ENCODE data around the gene FOLR3. TPM values are rescaled to one million over a fixed set of nuclear protein-coding genes. Genes with fewer than 3 reads are reported as not detected.

Gene FOLR3
- total and polyA plus RNA-seq, 9 of the 15 experiments (the other 6 are each of a cell fraction or from before 2014, with no cell fraction given) = not detected

DNA sequence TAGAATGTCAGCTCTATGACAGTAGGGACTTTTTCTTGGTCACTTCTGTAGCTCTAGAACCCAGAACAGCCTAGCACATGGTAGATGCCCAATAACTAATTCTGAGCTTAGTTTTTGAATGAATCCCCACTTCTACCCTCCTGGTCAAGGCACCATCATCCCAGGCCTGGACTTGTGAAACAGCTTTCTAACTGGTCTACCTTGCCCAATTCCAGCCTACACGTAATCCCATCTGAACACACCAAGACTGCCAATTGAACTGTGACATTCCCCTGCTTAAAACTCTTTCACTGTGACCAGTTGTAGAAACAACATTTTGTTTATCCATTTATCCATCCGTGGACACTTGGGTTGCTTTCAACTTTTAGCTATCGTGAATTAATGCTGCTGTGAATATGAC is 6.1 kb upstream of the FOLR3 start:
- H3K9me1 ChIP-seq (ENCODE audit: control insufficient read depth, insufficient read depth, low read length) = no peaks in the 10 kb centered on the region
- no peak overlapping the region for H3K9ac ChIP-seq (ENCODE audit: insufficient read depth in 1 of 2, low read depth in 2 of 2, low read length in 2 of 2)
- H4K20me1 ChIP-seq (replicated peaks; ENCODE audit: control insufficient read depth, insufficient read depth, low read length) = no peaks in the 10 kb centered on the region
- DNase-seq (ENCODE audit: extremely low read depth in 1 of 4, low spot score in 3 of 4) (no peak), ATAC-seq (no peak), FAIRE-seq (no peak)
- TF ChIP-seq, protein P1, sequence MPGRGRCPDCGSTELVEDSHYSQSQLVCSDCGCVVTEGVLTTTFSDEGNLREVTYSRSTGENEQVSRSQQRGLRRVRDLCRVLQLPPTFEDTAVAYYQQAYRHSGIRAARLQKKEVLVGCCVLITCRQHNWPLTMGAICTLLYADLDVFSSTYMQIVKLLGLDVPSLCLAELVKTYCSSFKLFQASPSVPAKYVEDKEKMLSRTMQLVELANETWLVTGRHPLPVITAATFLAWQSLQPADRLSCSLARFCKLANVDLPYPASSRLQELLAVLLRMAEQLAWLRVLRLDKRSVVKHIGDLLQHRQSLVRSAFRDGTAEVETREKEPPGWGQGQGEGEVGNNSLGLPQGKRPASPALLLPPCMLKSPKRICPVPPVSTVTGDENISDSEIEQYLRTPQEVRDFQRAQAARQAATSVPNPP (IDR thresholded peaks at IDR 0.05; ENCODE audit: borderline replicate concordance, insufficient read depth, insufficient read length) = no peak
- TF ChIP-seq, protein P2, sequence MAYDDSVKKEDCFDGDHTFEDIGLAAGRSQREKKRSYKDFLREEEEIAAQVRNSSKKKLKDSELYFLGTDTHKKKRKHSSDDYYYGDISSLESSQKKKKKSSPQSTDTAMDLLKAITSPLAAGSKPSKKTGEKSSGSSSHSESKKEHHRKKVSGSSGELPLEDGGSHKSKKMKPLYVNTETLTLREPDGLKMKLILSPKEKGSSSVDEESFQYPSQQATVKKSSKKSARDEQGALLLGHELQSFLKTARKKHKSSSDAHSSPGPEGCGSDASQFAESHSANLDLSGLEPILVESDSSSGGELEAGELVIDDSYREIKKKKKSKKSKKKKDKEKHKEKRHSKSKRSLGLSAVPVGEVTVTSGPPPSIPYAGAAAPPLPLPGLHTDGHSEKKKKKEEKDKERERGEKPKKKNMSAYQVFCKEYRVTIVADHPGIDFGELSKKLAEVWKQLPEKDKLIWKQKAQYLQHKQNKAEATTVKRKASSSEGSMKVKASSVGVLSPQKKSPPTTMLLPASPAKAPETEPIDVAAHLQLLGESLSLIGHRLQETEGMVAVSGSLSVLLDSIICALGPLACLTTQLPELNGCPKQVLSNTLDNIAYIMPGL (CRISPR knock-in tag; IDR thresholded peaks at IDR 0.05) = no peak
- TF ChIP-seq, protein P3, sequence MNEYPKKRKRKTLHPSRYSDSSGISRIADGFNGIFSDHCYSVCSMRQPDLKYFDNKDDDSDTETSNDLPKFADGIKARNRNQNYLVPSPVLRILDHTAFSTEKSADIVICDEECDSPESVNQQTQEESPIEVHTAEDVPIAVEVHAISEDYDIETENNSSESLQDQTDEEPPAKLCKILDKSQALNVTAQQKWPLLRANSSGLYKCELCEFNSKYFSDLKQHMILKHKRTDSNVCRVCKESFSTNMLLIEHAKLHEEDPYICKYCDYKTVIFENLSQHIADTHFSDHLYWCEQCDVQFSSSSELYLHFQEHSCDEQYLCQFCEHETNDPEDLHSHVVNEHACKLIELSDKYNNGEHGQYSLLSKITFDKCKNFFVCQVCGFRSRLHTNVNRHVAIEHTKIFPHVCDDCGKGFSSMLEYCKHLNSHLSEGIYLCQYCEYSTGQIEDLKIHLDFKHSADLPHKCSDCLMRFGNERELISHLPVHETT (CRISPR knock-in tag; conservative IDR thresholded peaks at IDR 0.05 in 1 of 2, IDR thresholded peaks at IDR 0.05 in 1 of 2) = no peak
- TF ChIP-seq, protein P4, sequence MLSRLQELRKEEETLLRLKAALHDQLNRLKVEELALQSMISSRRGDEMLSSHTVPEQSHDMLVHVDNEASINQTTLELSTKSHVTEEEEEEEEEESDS (CRISPR knock-in tag; IDR thresholded peaks at IDR 0.05) = no peak
- no peak for TF ChIP-seq SREBF1 (IDR thresholded peaks at IDR 0.05; ENCODE audit: borderline replicate concordance, low read depth, low read length)
- no peak for TF ChIP-seq SIN3B (IDR thresholded peaks at IDR 0.05; ENCODE audit: low read depth)
- TF ChIP-seq MCM5 (IDR thresholded peaks at IDR 0.05; ENCODE audit: low read depth) = no peak
- no peak for TF ChIP-seq HOXB6 (CRISPR knock-in tag; IDR thresholded peaks at IDR 0.05; ENCODE audit: borderline replicate concordance)
- TF ChIP-seq FUS (optimal IDR thresholded peaks at IDR 0.05; ENCODE audit: low read depth, low read length) = no peak
- intact Hi-C loops (cut with micrococcal nuclease) = no loop called here
- no peaks in the 10 kb centered on the region; the same call in 1 of the 2 replicates for H3K9me3 ChIP-seq (replicated peaks; ENCODE audit: control insufficient read depth, insufficient read depth, low read depth, low read length)
- H3K27ac ChIP-seq (ENCODE audit: extremely low read depth, low read depth, low read length) = no peak overlapping the region
- no TSS peak for BruUV-seq (replicated peaks)
- no peaks in the 10 kb centered on the region for H3K79me2 ChIP-seq (ENCODE audit: control insufficient read depth, insufficient read depth, low read length)
- H3K36me3 ChIP-seq (ENCODE audit: control insufficient read depth, insufficient read depth, low read length) = no peaks in the 10 kb centered on the region
- H3K4me2 ChIP-seq (ENCODE audit: insufficient read depth, low read length) = no peak overlapping the region
- 0 out of 5 replicates have a peak, but pooled peaks cover 0 to under 1% of the 10 kb centered on the region in 2 experiments for H3K4me1 ChIP-seq (replicated peaks in 1 of 2; ENCODE audit: control insufficient read depth in 2 of 2, insufficient read depth in 2 of 2, low read length in 2 of 2)
- no peak overlapping the region for H2AFZ ChIP-seq (ENCODE audit: low read depth, low read length)
- no peak overlapping the region for H3K4me3 ChIP-seq
- 6% methylated on average over 3 of the region's 3 CpGs for WGBS (ENCODE audit: insufficient coverage, low coverage, missing lambda C conversion rate)
- ChIA-PET CTCF (ENCODE audit: low intra/inter-chr PET ratio) (no interaction called here), POLR2A (interaction anchor here (1.0 kb wide), 1 partner anchor 11 kb away, joined by 3 read pairs; no protein-coding TSS in a partner anchor)
- H3K27me3 ChIP-seq (ENCODE audit: control insufficient read depth in 2 of 2, insufficient read depth in 2 of 2, low read length in 2 of 2) = no peaks in the 10 kb centered on the region
- in situ Hi-C loops (cut with MboI) = no loop called here
